ENCODE results near the gene FLACC1.
"Not testable (repeated sequence)": the region's sequence is repeated elsewhere in the genome, so short reads cannot be mapped to it uniquely, and the experiment has no call there.

The FLACC1 gene

DNA sequence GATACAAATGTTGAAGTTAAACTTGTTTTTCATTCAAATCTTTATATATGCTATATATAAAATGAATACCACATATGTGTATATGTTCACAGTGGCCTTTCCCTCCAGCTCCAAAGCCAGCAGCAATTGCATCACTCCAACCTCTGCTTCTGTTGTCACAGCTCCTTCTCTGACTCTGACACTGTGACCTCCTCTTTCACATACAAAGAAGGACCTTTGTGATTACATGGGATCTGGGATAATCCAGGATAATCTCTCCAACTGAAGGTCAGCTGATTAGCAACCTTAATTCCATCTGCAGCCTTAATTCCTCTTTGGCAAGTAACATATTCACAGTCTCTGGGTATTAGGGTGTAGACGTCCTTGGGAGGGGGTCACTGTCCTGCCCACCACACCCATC, 8.4 kb downstream of the FLACC1 start:
- no peak for DNase-seq

DNA sequence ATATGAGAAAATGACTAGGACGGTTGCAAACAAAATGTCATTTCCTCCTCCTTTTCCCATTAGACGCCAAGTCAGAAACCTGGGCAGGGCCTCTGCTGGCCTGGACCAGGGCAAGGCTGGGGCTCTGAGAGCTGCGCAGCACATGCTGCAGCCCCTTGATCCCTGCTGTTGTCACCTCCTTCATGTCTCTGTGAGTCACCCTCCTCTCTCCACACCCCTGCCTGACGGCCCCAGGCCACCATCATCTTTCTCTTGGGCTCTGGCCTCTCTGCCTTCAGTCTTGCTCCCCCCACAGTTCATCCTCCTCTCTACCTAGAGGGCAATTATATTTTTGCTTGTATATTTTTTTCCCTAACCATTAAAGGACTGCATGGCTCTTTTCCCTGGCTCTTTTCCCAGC, 10.0 kb downstream of the FLACC1 start:
- no peak for DNase-seq

DNA sequence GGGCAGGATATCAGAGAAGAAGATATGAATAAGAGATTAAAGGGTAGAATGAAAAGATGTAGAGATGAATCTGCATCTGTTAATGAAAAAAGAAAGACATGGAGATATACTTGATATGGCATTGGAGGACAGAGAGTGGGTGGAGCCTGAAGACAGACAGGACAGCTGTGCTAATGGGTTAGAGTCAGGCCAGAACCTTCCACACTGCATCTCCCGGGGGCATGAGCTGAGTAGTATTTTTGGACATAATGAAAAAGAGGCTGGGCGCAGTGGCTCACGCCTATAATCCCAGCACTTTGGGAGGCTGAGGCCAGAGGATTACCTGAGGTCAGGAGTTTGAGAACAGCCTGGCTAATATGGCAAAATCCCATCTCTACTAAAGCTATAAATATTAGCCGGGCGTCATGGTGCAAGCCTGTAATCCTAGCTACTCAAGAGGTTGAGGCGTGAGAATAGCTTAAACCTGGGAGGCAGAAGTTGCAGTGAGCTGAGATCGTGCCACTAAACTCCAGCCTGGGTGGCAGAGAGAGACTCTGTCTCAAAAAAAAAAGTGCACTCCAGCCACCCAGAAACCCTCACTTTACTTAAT, 11.4 kb downstream of the FLACC1 start:
- no peak for DNase-seq

DNA sequence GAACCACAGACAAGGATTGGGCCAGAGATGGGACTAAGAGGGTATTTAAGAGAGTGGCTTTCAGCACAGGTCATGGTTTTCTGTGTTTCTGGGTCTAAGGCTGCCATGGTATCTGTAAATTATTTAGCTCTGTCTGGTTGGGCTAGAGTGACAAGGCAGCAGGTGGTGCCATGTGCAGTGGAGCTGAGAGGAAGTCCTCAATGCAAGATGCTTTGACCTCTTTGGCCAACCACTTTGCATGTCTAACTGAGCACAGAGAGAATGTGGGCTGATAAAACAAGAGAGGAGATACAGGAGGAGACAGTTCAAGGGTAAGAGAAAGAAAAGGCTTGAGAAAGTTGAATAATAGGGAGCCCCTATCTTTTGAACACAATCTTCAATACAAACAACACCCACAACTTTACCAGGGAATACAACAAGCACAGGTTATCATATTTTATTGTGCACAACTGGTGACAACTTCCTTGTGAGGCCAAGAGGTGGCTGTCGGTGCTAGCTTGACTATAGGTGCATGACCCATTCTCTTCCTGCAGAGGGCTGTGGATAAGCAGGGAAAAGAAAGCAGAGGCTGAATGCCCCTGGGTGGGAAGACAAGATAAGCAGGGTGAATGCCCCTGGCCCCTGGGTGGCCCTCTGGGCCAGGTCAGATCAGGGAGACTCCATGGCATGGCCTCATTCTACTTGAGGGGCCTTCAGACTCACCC, 12.3 kb downstream of the FLACC1 start:
- DNase-seq, result no peak

DNA sequence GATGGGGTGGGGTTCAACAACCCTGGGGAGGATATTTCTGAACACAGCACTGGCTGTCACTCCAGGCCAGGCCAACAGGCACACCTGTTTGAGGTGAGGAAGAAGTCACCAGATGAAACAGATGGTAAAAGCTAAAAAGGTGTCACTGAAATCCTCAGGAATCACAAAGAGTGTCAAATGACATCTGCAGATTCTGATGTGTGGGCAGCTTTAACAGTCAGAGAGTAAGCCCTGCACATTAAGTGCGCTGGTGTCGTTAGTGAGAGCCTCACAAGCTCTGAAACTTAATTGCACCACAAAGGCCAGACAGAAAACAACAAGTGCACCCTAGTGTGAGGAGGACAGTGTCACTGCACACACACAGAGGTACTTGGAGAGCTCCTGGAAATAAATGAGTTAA, 13.6 kb downstream of the FLACC1 start:
- DNase-seq, result no peak

DNA sequence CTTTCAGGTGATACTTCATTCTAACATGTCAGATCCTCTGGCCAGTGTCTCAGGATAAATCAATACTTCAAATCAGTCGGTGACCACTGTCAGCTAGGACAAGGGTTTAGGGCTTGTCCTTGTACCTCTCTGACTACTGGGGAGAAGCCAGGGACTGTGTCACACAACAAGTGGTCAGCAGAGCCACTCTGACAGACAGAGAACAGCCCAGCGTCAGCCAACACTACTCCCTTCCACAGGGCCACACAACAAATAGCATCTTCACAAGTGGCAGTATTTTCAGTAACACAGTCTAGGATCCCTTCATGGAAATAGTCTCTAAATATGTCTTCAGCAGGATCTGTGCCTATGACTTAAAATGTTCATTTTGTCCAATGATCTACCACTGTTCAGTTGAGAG, 14.2 kb downstream of the FLACC1 start:
- DNase-seq, result no peak

DNA sequence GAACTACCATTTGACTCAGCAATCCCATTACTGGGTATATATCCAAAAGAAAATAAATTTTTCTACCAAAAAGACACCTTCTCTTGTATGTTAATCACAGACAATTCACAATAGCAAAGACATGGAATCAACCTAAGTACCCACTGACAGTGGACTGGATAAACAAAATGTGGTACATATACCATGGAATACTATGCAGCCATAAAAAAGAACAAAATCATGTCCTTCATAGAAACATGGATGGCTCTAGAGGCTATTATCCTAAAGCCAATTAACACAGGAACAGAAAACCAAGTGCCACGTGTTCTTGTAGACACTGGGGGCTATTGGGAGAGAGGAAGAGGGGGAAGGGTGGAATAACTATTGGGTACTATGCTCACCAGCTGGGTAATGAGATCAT, 27.7 kb downstream of the FLACC1 start:
- DNase-seq, result no peak

DNA sequence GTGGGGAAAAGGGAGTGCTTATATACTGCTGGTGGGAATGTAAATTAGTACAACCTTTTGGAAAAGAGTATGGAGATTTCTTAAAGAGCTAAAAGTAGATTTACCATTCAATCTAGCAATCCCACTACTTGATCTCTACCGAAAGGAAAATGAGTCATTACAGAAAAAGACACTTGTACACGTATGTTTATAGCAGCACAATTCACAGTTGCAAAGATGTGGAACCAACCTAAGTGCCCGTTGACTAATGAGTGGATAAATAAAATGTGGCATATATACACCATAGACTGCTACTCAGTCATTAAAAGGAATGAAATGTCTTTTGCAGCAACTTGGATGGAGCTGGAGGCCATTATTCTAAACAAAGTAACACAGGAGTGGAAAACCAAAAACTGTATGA, 29.5 kb downstream of the FLACC1 start:
- no peak for DNase-seq

DNA sequence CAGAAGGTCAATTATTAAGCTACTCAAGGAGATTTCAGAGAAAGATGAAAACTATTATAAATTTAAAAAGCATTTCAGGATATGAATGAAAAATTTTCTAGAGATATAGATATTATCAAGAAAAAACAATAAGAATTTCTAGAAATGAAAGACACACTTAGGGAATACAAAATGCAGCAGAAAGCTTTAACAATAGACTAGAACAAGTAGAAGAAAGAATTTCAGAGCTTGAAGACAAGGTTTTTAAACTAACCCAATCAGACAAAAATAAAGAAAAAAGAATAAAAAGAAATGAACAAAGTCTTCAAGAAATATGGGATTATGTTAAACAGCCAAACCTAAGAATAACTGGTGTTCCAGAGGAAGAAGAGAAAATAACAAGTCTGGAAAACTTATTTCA, 34.4 kb downstream of the FLACC1 start:
- DNase-seq, result no peak

DNA sequence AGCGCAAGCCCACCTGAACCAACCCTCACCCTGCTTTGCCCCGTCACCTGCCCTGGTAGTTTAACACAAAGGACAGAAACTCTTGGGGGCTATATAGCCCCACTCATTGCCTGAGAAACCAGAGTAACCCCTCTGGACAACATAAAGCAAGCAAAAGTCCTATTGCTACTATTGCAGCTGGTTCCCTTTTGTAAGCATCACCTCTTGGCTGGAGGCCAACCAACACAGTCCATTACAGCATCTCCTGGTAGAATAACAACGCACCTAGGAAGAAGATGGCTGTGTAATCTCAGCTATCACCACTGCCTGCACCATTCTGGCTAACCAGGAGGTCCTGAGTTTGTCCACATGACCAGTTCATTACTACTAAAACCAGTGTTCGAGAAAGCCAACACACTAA, 36.4 kb downstream of the FLACC1 start:
- no peak for DNase-seq

DNA sequence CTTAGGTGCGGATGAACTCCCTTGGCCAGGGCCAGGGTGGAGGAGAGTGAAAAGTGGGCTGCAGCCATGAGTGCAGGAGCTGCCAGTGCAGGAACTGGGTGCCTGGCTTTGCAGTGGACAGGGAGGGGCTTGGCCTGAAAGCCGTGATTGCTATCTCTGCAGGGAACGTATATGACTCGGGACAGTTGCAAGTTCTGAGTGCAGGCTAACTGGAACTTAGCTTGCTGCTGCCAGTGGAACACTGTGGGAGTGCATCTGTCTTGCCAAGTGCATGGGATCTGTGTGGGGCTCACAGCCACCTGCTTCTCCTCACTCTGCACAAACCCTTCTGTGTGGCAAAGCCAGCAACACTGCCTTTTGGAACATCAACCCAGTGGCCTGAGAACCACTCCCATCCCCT, 36.9 kb downstream of the FLACC1 start:
- no peak for DNase-seq

DNA sequence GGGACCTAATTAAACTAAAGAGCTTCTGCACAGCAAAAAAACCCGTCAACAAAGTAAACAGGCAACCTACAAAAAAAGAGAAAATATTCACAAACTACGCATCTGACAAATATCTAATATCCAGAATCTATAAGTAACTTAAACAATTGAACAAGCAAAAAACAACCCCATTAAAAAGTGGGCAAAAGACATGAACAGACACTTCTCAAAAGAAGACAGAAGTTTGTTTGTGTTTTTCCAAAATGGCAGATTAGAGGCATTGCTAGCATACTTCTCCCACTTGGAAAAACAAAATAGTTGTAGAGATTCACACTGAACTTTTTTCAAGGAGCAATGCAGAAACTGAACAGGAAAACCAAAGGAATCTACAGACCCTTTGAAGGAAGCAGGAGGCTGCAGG, 37.6 kb downstream of the FLACC1 start:
- DNase-seq, result no peak

DNA sequence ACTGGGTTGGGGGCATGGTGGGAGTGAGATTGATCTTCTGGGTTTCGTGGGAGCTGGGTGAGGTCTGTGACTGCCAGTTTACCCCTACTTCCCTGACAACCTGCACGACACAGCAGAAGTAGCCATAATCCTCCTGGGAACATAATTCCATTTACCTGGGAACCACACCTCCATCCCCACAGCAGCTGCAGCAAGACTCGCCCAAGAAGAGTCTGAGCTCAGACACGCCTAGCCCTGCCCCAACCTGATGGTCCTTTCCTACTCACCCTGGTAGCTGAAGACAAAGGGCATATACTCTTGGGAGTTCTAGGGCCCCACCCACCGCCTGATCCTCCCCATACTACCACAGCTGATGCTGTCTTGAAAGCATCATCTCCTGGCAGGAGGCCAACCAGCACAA, 43.8 kb downstream of the FLACC1 start:
- DNase-seq, result no peak

DNA sequence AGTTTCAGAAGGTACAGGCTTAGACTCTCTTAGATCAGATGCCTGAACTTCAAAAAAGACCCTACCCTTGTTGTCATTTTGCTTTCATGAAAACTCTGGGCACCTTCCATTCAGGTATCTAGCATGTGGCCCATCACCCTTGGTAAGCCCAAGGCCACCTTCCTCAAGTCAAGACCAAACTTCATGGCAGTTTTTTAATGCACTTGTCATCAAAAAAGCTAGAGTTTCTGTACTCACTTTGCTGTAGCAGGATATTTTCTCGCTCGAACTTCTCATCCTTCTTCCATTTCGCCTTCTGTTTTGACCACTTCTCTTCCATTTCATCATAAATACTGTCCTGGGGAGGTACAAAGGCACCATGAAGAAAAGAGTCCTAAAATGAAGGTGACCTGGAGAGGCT, 48.2 kb downstream of the FLACC1 start:
- no peak for DNase-seq

DNA sequence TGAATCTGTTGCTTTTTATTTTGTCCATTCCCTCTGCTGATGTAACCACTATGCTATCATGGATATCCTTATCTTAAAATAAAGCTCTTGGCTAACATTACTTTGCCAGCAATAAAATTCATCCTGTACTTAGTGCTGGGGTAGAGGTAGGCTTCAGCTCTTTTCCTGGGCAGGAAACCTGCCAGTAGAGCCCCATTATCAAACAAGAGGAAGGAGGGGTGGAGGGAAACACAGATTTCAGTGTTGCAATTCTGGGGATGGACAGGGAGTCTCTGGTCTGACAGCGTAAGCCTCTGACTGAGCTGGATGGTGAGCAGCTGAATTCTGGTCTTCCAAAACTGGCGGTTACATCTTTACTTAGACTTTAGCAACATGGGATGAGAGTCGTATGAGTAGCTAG, 49.3 kb downstream of the FLACC1 start:
- DNase-seq, result no peak

DNA sequence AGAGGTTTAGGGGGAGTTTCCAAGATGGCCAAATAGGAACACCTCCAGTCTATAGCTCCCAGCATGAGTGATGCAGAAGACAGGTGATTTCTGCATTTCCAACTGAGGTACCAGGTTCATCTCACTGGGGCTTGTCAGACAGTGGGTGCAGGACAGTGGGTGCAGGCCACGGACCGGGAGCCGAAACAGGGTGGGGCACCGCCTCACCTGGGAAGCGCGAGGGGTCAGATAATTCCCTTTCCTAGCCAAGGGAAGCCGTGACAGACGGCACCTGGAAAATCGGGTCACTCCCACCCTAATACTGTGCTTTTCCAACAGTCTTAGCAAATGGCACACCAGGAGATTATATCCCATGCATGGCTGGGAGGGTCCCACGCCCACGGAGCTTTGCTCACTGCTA, 57.2 kb downstream of the FLACC1 start:
- DNase-seq, result not testable (repeated sequence)

DNA sequence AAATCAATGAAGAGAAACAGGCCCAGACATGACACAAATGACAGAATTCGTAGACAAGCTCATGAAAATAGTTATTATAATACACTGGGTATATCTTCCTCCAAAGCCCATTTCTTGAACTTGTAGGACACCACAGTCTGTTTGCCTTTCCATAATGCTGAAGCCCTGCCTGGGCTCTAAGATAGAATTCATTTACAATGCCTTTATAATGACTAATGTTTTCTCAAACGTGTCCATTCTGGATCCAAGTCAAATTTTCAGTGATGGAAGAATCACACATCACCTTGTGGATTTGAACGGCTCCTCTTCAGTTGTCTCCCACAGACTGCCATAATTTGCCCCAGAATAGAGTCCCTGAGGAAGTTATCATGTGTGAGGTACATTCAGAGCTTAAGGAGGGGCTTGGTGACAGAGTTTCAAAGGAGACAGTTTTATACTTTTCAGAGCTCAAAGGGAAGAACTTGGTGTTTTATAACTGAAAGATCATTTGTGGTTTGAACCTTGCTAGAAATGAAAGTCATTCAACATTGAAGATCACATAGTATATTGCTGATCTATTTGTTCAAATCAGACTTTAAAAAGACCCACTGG, 58.6 kb downstream of the FLACC1 start:
- no peak for DNase-seq

DNA sequence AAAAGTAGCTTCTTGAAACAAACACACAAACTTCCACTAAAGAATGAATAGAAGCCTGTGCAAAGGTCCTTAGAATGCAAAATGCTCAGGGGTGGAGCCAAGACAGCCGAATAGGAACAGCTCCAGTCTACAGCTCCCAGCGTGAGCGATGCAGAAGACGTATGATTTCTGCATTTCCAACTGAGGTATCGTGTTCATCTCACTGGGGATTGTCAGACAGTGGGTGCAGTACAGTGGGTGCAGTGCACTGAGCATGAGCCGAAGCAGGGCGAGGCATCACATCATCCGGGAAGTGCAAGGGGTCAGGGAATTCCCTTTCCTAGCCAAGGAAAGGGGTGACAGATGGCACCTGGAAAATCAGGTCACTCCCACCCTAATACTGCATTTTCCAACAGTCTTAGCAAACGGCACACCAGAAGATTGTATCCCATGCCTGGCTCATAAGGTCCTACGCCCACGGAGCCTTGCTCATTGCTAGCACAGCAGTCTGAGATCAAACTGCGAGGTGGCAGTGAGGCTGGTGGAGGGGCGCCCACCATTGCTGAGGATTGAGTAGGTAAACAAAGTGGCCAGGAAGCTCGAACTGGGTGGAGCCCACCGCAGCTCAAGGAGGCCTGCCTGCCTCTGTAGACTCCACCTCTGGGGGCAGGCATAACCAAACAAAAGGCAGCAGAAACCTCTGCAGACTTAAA, 66.5 kb downstream of the FLACC1 start:
- DNase-seq, result not testable (repeated sequence)

DNA sequence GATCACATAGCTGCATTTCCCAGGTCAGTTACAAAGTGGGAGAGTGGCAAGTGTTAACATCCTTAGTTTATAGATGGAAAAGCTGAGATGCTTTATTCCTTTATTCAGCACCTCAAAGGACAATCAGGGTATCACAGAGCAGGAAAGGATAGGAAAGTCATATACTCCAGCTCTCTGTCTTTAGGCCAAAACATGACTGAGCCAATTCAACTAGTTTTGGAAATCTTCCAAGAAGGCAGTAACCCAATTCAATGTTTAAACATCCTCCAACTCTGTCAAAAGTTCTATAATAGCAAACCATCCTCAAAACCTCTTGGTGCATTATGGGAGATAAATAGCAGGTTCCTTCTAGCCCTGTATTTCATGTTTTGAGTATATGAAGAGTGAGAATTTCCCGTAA, 71.6 kb downstream of the FLACC1 start:
- no peak for DNase-seq

DNA sequence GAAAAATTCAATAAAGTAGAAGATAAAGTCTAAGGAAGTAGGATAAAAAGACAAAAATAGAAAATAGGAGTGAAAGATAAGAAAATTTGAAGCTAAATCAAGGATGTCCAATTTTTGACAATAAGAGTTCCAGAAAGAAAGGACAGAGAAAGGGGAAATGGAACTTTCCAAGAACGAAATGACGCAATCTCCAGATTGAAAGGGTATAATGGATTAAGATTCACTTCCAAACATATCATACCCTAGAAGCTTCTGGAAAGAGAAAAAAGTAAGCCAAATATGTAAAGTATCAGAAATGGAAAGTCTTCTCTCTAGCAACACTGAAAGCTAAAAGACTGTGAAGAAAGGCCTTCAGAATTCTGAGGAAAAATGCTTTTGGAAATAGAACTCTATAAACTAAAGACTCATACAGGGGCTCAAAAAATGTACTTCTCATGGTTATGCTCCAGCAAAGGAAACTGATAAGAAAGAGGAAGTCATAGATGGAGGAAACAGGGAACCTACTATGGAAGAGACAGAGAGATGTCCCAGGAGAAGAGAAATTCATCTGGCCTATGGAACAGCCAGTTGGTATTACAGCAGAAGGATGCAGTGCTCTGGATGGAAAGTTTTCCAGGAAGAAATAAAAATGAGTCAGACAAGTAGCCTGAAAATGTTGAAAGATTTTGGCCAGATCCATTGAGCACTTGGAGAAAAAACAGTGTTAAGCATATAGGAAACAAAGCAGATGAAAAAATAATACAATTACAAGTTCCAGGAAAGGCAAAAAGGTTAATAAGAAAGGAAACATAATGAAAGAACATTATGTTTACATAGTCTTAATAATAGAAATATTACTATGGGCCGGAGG, 76.7 kb downstream of the FLACC1 start:
- DNase-seq, result peak; percentile 13

DNA sequence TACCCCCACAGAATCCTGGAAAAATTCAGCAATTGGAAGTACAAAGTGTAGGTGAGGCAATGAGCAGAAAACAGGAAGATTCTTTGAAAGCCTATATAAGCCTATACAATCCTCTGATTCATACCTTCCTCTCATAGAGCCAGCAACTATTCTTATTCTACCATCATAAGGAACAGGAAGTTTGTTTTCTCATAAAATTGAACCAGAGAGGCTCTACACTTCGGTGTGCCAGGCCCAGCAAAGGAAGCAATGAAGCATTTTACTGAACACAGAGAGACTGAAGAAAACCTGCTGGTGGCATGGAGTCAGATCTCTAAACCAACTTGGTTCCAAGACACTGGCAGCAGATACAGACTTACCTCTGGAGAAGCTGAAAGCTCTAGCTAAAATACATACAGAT, 78.1 kb downstream of the FLACC1 start:
- DNase-seq, result no peak

DNA sequence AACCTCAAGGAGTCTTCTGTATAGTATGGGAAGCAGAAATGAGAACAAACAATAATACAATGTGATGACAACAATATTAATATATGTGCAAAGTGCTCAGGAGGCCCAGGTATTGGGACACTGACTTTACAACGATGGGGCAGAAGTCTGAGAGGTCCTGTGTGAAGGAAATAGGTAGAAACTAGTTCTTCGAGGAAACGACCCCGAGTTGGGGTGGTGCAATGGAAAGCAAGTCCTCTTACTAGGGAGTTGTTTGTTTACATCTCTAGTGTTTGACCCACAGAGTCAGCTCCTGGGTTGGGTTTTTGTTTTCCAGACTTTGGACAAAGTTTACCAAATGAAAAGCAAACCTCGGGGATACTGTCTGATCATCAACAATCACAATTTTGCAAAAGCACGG, 80.6 kb downstream of the FLACC1 start:
- no peak for DNase-seq

DNA sequence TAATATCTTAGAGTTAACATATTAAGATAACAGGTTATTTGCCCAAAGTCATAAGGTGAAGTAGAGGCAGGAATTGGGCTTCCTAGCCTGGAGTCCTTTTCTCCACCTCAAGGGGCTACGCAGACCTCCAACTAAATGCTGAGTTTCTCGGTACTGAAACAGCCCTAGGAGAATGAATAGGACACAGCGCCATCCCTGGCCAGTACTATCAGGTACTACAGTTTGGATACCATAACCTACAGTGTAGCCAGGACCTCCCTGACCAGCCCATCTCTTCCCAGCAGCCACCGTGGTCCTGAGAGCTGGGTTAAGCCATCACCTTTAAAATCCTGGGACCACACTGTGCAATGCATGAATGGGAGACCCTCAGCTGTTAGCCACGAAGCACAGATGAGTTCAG, 81.2 kb downstream of the FLACC1 start:
- no peak for DNase-seq

All from GF-D8 (cell line).